IMR-90 (cell line): ENCODE results near the gene CD79B.
"Not testable (repeated sequence)": the region's sequence is repeated elsewhere in the genome, so short reads cannot be mapped to it uniquely, and the experiment has no call there.

Source experiments
- BHLHE40 ChIP-seq: fragments of 150-350 bp; IDR thresholded peaks from 2 replicates; pipeline ENCODE4 v1.6.1; 2016; ENCODE audit warnings: mild to moderate bottlenecking, low read depth, low read length
- CEBPB ChIP-seq: IDR thresholded peaks from 2 replicates; pipeline ENCODE4 v1.6.1; 2012; ENCODE audit warnings: low read depth, low read length, improper control_type of control experiment
- FOS ChIP-seq: fragments of 150-350 bp; IDR thresholded peaks from 2 replicates; pipeline ENCODE4 v1.6.1; 2016; ENCODE audit warnings: low read depth, low read length
- MAFK ChIP-seq: IDR thresholded peaks from 2 replicates; pipeline ENCODE4 v1.6.1; 2012; ENCODE audit warnings: low read depth, low read length, improper control_type of control experiment
- MAZ ChIP-seq: IDR thresholded peaks from 2 replicates; pipeline ENCODE4 v1.6.1; 2012; ENCODE audit warnings: low read depth, mild to moderate bottlenecking, low read length, improper control_type of control experiment, moderate library complexity, borderline replicate concordance
- MXI1 ChIP-seq: IDR thresholded peaks from 2 replicates; pipeline ENCODE4 v1.6.1; 2012; ENCODE audit warnings: low read depth, mild to moderate bottlenecking, low read length, moderate library complexity, borderline replicate concordance
- NFE2L2 ChIP-seq: fragments of 150-350 bp; IDR thresholded peaks from 2 replicates; pipeline ENCODE4 v1.6.1; 2016; ENCODE audit warnings: low read depth, mild to moderate bottlenecking, low read length
- POLR2A ChIP-seq: IDR thresholded peaks from 2 replicates; pipeline ENCODE4 v1.6.1; 2012; ENCODE audit warnings: mild to moderate bottlenecking, low read depth, low read length
- RAD21 ChIP-seq: IDR thresholded peaks from 2 replicates; pipeline ENCODE4 v1.6.1; 2012; ENCODE audit warnings: low read length, improper control_type of control experiment
- RCOR1 ChIP-seq: IDR thresholded peaks from 2 replicates; pipeline ENCODE4 v1.6.1; 2012; ENCODE audit warnings: mild to moderate bottlenecking, low read length, improper control_type of control experiment; ENCODE audit not compliant: insufficient replicate concordance
- RFX5 ChIP-seq: IDR thresholded peaks from 2 replicates; pipeline ENCODE4 v1.8.0; 2012; ENCODE audit warnings: low read depth, mild to moderate bottlenecking, low read length, moderate library complexity
- TF ChIP-seq, protein P1 (sequence below): conservative IDR thresholded peaks from 2 replicates; pipeline ENCODE4 v1.5.1; 2012; ENCODE audit warnings: mild to moderate bottlenecking, low read depth, low read length, improper control_type of control experiment
- TF ChIP-seq, protein P2 (sequence below): fragments of 150-350 bp; IDR thresholded peaks from 2 replicates; pipeline ENCODE4 v1.6.1; 2017; ENCODE audit warnings: mild to moderate bottlenecking, antibody characterized with exemption, low read length, low read depth

DNA sequence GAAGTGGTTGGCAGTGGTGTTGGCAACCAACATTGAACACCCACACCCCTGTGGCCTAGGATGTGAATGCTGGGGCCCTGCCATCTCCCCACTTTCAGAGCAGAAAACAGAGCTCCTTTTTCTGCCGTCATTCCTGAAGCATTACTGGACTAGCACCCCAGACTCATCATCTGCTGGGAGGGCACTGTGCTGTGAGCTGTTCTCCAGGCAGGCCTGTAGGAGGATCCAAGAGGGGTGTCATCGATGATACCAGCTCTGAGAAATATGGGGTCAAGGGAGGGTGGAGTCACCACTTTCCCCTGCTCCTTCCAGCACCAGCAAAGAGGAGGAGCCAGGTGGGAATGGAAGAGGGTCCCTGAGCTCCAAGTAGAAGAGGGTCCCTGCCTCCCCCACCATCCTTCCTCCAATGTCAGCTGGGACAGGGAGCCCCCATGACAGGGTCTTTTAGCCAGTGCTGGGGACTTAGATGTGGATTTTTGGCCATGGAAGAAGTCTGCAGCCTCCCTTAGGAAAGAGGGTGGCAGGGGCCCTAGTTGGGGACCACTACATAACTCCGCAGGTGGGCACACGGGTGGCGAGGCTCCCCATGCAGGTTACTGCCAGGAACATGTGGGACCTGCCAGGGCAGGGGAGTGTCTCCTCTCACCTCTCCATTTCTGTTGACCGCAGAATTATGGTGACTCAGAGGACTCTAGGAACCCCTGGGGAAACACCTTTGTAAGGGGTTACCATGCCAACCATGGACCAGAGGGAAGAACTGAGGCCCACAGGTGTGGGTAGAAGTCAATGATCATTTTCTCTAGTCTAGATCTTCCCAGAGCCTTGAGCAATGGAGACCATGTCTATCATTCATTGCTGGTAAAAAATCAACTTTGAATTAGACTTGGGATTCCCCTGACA, 33.0 kb downstream of the CD79B start:
- TF ChIP-seq, protein P1, sequence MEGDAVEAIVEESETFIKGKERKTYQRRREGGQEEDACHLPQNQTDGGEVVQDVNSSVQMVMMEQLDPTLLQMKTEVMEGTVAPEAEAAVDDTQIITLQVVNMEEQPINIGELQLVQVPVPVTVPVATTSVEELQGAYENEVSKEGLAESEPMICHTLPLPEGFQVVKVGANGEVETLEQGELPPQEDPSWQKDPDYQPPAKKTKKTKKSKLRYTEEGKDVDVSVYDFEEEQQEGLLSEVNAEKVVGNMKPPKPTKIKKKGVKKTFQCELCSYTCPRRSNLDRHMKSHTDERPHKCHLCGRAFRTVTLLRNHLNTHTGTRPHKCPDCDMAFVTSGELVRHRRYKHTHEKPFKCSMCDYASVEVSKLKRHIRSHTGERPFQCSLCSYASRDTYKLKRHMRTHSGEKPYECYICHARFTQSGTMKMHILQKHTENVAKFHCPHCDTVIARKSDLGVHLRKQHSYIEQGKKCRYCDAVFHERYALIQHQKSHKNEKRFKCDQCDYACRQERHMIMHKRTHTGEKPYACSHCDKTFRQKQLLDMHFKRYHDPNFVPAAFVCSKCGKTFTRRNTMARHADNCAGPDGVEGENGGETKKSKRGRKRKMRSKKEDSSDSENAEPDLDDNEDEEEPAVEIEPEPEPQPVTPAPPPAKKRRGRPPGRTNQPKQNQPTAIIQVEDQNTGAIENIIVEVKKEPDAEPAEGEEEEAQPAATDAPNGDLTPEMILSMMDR, result not testable (repeated sequence)
- TF ChIP-seq, protein P2, sequence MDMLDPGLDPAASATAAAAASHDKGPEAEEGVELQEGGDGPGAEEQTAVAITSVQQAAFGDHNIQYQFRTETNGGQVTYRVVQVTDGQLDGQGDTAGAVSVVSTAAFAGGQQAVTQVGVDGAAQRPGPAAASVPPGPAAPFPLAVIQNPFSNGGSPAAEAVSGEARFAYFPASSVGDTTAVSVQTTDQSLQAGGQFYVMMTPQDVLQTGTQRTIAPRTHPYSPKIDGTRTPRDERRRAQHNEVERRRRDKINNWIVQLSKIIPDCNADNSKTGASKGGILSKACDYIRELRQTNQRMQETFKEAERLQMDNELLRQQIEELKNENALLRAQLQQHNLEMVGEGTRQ, result not testable (repeated sequence)
- TF ChIP-seq POLR2A, RAD21, MAFK, MXI1, RCOR1, FOS, CEBPB, RFX5, BHLHE40, NFE2L2, MAZ: not testable (repeated sequence)
